Measurements from ENCODE around the gene FEZF1. TPM values are rescaled to one million over a fixed set of nuclear protein-coding genes. Genes with fewer than 3 reads are reported as not detected.

Gene FEZF1
- total RNA-seq, 4 donors from 2014 or later, result not detected

- Histone ChIP-seq H3K4me1 (peaks cover 21 to 22% of the 10 kb centered on the region in 2 donors), H3K4me3 (replicated peaks in 1 of 3) (no peak overlapping the region), H3K27ac (no peak overlapping the region), H3K9me3 (no peaks in the 10 kb centered on the region), H3K27me3 (peaks cover 73% of the 10 kb centered on the region), H3K36me3 (no peaks in the 10 kb centered on the region)
- TF ChIP-seq CTCF (IDR thresholded peaks at IDR 0.05), result no peak
- no peak for TF ChIP-seq POLR2A (IDR thresholded peaks at IDR 0.05)
- DNase-seq, result no peak
- intact Hi-C loops (cut with DNase I), result no loop called here
- WGBS, 2 donors, result 17 to 18% methylated on average over 34 of the region's 34 CpGs
Measured at GRCh38 chr7:122311734-122312450, 7.3 kb upstream of the FEZF1 start.

- no peaks in the 10 kb centered on the region for H3K9me3 ChIP-seq
- intact Hi-C loops (cut with DNase I), result no loop called here
- DNase-seq, result no peak
- H3K27me3 ChIP-seq, result peaks cover 75% of the 10 kb centered on the region
- peaks cover 16 to 21% of the 10 kb centered on the region in 2 donors for H3K4me1 ChIP-seq
- 35 to 47% methylated on average over 12 of the region's 12 CpGs for WGBS, 2 donors
- no peak overlapping the region for H3K4me3 ChIP-seq (replicated peaks in 1 of 3)
- TF ChIP-seq CTCF (IDR thresholded peaks at IDR 0.05), result no peak
- TF ChIP-seq POLR2A (IDR thresholded peaks at IDR 0.05), result no peak
- H3K27ac ChIP-seq, result no peak overlapping the region
- no peaks in the 10 kb centered on the region for H3K36me3 ChIP-seq
Measured at GRCh38 chr7:122311050-122311700, 6.6 kb upstream of the FEZF1 start.

- no peaks in the 10 kb centered on the region for H3K36me3 ChIP-seq
- peaks cover 74% of the 10 kb centered on the region for H3K27me3 ChIP-seq
- no peaks in the 10 kb centered on the region for H3K9me3 ChIP-seq
- peak overlapping the region in 2 of 3 donors; percentile 21 to 30 for H3K4me3 ChIP-seq (replicated peaks in 1 of 3)
- peak; percentile 19 to 25 for DNase-seq
- no peak overlapping the region for H3K27ac ChIP-seq
- H3K4me1 ChIP-seq, result peaks cover 24 to 28% of the 10 kb centered on the region in 2 donors
- TF ChIP-seq CTCF (IDR thresholded peaks at IDR 0.05) (no peak), POLR2A (IDR thresholded peaks at IDR 0.05) (no peak)
- intact Hi-C loops (cut with DNase I), result no loop called here
- WGBS, 2 donors, result 5 to 7% methylated on average over 33 to 38 of the region's 61 CpGs
Measured at GRCh38 chr7:122310119-122311021, 5.8 kb upstream of the FEZF1 start.

GRCh38 chr7:122309421-122309820 is 4.9 kb upstream of the FEZF1 start:
- H3K27ac ChIP-seq, result no peak overlapping the region
- H3K27me3 ChIP-seq, result peaks cover 83% of the 10 kb centered on the region
- peaks cover 28 to 37% of the 10 kb centered on the region in 2 donors for H3K4me1 ChIP-seq
- no peak overlapping the region for H3K4me3 ChIP-seq (replicated peaks in 1 of 3)
- intact Hi-C loops (cut with DNase I), result no loop called here
- DNase-seq, result no peak
- H3K36me3 ChIP-seq, result no peaks in the 10 kb centered on the region
- WGBS, 2 donors, result 65% methylated on average over 3 of the region's 3 CpGs
- H3K9me3 ChIP-seq, result no peaks in the 10 kb centered on the region
- TF ChIP-seq CTCF (IDR thresholded peaks at IDR 0.05), result no peak
- TF ChIP-seq POLR2A (IDR thresholded peaks at IDR 0.05), result no peak
